IPS DF 4.7 (cell line): Measurements from ENCODE around the gene TLCD3A.
A peak's percentile ranks its signal among the peaks of the same experiment; 100 is the strongest.
"Not testable (repeated sequence)": the region's sequence is repeated elsewhere in the genome, so short reads cannot be mapped to it uniquely, and the experiment has no call there.

Experiments
- DNase-seq: peaks from one replicate; pipeline ENCODE4 v3.0.0-alpha.2; 2013; ENCODE audit warnings: low spot score; ENCODE audit errors: extremely low read depth

The TLCD3A gene

DNA sequence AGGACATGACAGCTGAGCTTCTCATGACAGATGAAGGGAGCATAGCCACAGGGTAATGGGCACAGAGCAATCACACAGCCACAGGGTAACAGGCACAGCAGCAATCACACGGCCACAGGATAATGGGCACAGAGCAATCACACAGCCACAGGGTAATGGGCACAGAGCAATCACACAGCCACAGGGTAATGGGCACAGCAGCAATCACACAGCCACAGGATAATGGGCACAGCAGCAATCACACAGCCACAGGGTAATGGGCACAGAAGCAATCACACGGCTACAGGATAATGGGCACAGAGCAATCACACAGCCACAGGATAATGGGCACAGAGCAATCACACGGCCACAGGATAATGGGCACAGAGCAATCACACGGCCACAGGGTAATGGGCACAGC, 16.2 kb downstream of the TLCD3A start:
- not testable (repeated sequence) for DNase-seq

GRCh38 chr17:749359-749758, 17.0 kb downstream of the TLCD3A start:
- DNase-seq: not testable (repeated sequence)

DNA sequence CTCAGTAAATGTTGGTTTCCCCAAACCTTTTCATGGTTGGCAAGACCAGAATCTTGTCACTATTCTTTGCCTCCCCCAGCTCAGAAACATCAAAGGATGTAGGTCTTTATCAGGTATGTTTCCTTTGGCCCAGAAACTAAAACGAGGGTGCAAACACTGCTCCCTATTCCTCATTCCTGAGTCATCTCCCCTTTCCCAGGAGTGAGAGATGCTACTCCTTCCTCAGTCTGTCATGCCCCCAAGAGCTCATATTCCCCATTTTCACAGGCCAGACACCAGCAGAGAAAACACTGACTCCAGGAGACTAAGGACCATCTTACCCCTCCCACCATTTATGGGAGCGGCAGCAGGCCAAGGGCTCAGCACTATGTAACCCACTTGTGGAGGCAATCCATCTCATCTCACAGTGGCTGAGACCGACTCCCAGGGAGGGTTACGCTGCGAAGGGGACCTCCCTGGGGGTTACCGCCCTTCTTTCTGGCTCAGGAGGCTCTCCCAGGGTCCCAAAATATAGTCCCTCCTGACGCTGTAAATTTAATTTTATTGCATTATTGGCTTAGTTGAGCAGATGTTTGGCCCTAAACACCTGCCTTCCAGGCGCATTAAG, 18.1 kb downstream of the TLCD3A start:
- DNase-seq: no peak

DNA sequence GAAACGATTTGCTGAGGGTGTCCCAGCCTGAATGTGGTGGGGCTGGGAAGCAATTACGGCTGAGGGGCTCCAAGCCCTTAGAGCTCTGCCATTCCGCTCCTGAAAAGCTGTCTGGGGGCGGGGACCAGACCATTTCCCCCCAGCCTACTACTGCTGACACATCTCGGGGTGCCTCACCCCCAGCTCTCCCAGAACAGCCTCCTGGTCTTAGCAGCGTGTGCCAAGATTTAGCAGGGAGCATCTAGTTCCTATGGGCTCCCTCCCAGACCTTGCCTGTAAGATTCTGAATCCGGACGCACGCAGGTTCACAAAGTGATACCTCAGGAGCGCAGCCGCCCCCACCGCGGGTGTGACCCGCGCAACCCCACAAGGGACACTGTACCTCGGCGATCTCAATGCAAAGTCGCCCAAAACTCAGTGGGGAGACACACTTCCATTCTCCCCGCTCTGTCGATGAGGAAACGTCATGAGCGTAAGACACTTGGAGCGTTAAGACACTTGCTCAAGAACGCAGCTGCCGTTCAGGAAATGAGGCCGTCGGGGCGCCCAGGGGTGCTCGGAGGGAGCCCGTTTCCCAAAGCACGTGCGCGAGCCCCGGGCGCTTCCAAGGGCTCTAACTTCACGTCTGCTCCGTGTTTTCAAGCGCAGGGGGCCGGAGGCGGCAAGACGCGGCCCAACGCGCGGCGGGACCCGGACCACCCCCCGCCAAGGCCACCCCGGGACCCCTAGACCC, 19.0 kb downstream of the TLCD3A start:
- no peak for DNase-seq

DNA sequence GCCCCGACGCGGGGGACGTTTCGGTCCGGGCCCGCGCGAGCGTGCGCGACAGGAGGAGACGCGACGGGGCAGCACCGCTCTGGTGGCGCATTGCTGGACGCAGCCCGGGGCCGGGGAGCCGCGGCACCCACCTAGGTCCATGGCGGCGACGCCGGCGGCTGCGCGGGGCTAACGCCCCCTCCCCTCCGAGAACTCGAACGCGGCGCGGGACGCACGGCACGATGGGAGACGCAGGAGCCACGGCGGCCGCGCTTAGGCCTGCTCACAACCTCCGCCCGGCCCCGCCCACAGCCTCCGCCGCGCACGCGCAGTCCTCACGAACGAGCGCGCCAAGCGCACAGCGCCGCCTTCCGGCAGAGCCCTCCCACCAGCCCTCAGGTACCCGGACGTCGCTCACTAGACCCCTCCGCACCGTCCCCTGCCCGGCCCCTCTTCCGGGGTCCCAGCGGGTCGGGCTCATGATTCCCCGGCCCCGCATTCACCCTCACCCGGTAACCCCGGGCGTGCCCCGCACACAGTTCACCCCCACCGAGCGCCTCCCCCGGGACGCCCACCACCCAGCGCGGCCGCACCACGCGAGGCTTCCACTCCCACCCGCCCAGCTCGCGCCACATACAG, 19.7 kb downstream of the TLCD3A start, which contains the start of gene GEMIN4:
Gene GEMIN4, minus strand, starts transcription at position 263 of the 618 bp plus-strand sequence. Its CDS starts 122 bp downstream, at position 141.
- DNase-seq: peak; percentile 80

- no peak for DNase-seq
Measured at GRCh38 chr17:752620-753219, 20.3 kb downstream of the TLCD3A start.

DNA sequence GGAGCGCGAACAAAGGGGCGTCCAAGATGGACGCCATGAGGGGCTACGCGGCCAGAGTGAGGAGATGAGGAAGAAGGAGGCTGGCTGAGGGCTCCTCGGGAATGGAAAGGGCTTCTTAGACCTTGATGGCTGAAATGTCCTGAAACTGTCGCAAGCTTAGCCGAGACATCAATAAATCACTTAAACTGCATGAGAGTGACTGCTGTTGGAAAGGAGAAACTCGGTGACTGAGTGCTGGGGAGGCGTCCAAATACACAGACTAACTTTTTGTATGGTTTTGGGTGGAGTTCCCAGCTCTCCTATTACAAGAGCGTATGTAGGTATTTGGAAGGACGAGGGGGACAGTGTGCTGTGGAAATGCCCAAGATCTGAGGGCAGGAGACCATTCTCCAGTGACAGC, 21.0 kb downstream of the TLCD3A start:
- DNase-seq: no peak

GRCh38 chr17:755319-755961, 23.0 kb downstream of the TLCD3A start:
- DNase-seq: not testable (repeated sequence)

DNA sequence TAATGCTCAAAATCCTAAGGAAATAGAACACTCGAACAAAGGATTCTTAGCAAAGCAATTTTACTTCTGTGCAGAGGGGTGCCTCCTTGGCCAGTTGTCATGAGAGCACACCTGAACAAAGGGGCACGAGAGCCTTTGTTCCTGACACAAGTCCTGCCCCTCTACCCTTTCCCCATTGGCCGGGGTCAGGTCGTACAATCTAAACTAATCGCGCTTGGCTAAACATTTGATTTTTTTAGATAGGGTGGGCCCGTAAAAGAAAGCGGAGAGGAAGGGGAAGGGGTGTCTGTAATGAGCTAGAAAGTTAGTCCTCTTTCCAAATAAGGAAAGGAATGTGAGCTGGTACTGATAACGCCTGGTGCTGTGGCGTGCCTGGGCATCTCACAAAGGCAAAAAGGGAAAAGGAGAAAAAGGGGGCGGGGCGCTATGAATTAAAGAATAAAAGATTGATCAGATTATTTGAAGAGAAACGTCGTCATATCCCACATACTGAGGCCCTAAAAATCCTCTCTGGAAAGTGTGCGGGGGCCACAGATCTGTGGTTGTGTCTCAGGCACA, 23.7 kb downstream of the TLCD3A start:
- not testable (repeated sequence) for DNase-seq

DNA sequence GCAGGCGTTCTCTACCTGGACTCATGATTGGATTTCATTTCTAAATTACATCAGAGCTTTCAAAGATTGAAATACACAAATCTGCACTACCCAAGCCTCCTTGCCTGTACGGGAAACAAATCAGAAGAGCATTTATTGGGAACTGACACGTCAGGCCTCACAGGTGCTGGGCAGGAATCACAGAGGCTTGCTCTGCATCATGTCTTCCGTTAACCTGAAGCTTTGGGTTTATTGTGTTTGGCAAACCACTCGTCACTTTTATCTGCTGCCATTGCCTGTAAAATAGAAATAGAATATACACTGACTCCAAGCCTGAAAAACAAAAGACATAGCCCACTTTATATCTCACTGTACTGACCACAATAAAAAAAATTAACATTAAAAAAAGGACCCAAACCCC, 27.6 kb downstream of the TLCD3A start:
- no peak for DNase-seq

DNA sequence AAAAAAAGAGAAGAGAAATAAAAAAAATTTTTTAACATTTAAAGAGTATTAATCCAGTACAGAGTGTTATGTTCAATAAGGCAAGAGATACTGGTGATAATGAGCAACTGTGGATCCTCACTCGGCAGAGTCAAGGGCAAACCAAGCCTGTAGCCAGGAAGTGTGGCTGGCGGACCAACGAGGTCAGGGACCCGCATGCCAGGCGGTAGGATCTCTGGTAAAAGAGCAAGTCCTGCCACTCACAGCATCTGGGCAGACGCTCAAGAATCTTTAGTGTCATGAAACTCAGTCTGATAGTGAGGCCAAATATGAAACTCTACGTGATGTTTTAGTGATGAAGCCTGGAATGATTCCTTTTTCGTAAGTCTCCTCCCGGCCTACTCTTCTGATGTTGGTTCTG, 28.0 kb downstream of the TLCD3A start:
- DNase-seq: no peak

DNA sequence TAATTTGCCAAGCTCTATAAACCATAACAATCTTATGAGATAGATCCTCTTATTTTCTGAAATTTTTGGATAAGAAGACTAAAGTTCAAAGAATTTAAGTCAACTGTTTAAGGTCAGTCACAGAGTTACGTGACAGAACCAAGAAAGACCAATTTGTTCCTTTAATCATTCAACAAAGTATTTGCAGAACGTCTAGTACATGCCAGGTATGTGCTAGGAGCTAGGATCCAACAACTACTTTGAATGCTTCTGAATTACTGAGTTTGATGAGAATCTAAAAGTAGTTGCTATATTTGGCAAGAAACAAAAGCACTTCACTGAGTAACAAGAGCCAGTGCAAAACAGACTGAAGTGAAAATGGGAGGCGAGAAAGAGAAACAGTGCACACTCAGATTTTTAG, 34.7 kb downstream of the TLCD3A start:
- DNase-seq: no peak

GRCh38 chr17:773016-773415, 40.6 kb downstream of the TLCD3A start:
- no peak for DNase-seq

GRCh38 chr17:773467-774312, 41.3 kb downstream of the TLCD3A start:
- DNase-seq: no peak

DNA sequence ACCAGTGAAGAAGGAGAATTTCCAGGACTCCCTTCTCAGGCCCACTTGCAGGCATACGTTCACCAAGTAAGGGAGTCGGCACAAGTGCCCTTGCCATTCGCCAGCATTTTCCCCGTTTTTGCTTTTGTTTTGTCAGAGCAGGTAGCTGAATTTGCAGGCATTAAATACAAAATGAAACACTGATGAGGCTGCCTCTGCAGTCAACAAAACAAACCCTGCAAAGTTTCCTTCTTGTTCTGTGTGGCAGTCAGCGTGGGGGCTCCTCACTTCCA, 41.9 kb downstream of the TLCD3A start:
- DNase-seq: no peak

DNA sequence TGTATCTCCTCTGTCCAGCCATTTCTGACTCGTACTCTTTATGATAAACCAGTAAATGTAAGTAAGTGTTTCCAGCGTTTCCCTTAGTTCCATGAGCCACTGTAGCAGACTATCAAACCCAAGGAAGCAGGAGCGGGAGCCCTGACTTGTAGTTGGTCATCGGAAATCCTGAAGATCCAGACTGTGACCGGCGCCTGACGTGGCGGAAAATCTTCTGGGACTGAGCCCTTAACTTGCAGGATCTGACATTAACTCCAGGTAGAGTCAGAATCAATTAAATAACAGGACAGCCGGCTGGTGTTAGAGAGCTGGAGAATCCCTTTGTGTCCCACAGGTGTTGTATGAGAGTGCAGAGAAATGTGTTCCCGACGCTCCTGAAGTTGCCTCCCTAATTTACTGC, 45.7 kb downstream of the TLCD3A start:
- DNase-seq: no peak

GRCh38 chr17:781805-782731, 49.7 kb downstream of the TLCD3A start, which contains the start of the genes GLOD4 and MRM3:
Gene GLOD4 (minus strand): TSS chr17:782280. CDS start chr17:782255, 25 bp downstream.
Gene MRM3 (plus strand): TSS chr17:782353. CDS start chr17:782379, 26 bp downstream.
- DNase-seq: peak; percentile 25

DNA sequence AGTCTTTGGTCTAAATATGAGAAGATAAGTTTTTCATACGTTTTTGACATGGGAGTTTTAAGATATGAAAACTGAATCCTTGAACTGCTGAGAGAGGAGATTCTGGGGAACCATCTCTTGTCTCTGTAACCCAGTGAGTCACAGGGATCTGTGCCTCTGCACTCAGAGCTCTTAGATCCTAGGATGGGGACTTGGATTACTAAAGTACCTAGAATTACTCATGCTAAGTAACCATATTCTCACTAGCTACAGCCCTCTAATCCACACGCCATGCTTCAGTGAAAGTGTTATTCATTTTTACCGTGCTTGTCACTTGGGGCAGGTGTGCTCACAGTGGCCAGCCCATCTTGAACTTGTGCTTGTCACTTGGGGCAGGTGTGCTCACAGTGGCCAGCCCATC, 51.7 kb downstream of the TLCD3A start:
- DNase-seq: no peak

- not testable (repeated sequence) for DNase-seq
Measured at GRCh38 chr17:785901-786300, 53.5 kb downstream of the TLCD3A start.
